ENCODE measurements around the gene FOXO6. TPM values are rescaled to one million over a fixed set of nuclear protein-coding genes. Genes with fewer than 3 reads are reported as not detected.

FOXO6 gene
- total RNA-seq, 4 donors from 2014 or later: 0.14 to 4.1 TPM; not detected in 2

DNA sequence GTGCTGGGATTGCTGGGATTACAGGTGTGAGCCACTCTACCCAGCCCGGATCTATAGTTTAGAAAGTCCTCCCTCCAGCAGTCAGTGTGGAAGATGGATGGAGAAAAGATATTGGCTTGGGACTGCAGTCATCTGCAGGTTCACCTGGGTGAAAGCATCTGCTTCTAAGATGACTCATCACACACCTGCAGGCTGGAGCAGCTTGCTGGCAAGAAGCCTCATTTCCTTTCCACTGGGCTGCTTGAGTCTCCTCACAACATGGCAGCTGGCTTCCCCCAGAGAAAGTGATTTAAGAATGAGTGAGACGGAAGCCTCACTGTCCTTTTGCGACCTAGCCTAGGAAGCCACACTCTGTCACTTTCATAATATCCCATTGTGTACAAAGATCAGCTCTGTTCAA is 50.0 kb downstream of the FOXO6 start:
- H3K27ac ChIP-seq: no peak overlapping the region
- whole genome bisulfite sequencing, 2 donors (ENCODE audit: low coverage in 1 of 2): 80 to 83% methylated on average over 1 to 3 of the region's 3 CpGs
- no peak overlapping the region for H3K4me3 ChIP-seq
- no peaks in the 10 kb centered on the region for H3K36me3 ChIP-seq
- H3K9me3 ChIP-seq: no peaks in the 10 kb centered on the region
- H3K27me3 ChIP-seq: peaks cover 31% of the 10 kb centered on the region
- no peaks in the 10 kb centered on the region for H3K4me1 ChIP-seq
- TF ChIP-seq, protein P1, sequence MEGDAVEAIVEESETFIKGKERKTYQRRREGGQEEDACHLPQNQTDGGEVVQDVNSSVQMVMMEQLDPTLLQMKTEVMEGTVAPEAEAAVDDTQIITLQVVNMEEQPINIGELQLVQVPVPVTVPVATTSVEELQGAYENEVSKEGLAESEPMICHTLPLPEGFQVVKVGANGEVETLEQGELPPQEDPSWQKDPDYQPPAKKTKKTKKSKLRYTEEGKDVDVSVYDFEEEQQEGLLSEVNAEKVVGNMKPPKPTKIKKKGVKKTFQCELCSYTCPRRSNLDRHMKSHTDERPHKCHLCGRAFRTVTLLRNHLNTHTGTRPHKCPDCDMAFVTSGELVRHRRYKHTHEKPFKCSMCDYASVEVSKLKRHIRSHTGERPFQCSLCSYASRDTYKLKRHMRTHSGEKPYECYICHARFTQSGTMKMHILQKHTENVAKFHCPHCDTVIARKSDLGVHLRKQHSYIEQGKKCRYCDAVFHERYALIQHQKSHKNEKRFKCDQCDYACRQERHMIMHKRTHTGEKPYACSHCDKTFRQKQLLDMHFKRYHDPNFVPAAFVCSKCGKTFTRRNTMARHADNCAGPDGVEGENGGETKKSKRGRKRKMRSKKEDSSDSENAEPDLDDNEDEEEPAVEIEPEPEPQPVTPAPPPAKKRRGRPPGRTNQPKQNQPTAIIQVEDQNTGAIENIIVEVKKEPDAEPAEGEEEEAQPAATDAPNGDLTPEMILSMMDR (IDR thresholded peaks at IDR 0.05): no peak
- no peak for TF ChIP-seq EP300 (IDR thresholded peaks at IDR 0.05; ENCODE audit: low read depth)
- intact Hi-C loops (cut with DNase I; ENCODE audit: low total_unique reads): no loop called here
- in situ Hi-C loops (cut with MboI; ENCODE audit: low pct_ligation_motif_present in 1 of 4, low pct_unique_long_range_greater_than_20kb in 1 of 4, low sequenced_read_pairs in 3 of 4): loop anchor here (10.0 kb wide), 3 partner anchors 86 to 146 kb away; no protein-coding TSS in a partner anchor
- no peak for DNase-seq

DNA sequence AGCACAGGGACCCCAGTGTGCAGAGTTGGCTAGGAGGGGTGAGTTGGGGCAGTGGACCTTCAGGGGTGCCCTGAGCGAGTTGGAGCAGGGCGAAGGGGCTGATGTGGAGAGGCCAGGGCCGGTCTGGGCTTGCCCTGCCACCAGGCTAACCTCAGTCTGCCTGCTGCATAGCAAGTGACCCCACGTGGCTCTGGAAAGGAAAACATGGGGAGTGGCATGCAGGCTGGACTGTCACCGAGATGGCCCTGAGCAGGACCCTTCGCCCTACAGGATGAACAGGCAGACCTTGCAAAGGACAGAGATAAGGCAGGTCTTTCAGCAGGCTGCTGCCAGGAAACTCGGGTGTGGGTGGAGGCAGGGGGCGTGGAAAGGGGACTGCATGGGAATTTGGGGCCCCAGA is 51.5 kb downstream of the FOXO6 start:
- H3K9me3 ChIP-seq: no peaks in the 10 kb centered on the region
- 40 to 56% methylated on average over 3 to 7 of the region's 8 CpGs for WGBS, 2 donors (ENCODE audit: low coverage in 1 of 2)
- peaks cover 31% of the 10 kb centered on the region for H3K27me3 ChIP-seq
- no peak for DNase-seq
- in situ Hi-C loops (cut with MboI; ENCODE audit: low pct_ligation_motif_present in 1 of 4, low pct_unique_long_range_greater_than_20kb in 1 of 4, low sequenced_read_pairs in 3 of 4) (loop anchor here (10.0 kb wide), 3 partner anchors 88 to 148 kb away; no protein-coding TSS in a partner anchor), intact Hi-C loops (cut with DNase I; ENCODE audit: low total_unique reads) (no loop called here)
- no peak overlapping the region for H3K4me3 ChIP-seq
- H3K36me3 ChIP-seq: no peaks in the 10 kb centered on the region
- peaks cover 0 to 5% (median 0%) of the 10 kb centered on the region in 4 donors for H3K4me1 ChIP-seq
- no peak overlapping the region for H3K27ac ChIP-seq
- TF ChIP-seq POLR2AphosphoS5 (IDR thresholded peaks at IDR 0.05): no peak
- TF ChIP-seq POLR2A (IDR thresholded peaks at IDR 0.05): no peak
- no peak for TF ChIP-seq EP300 (IDR thresholded peaks at IDR 0.05; ENCODE audit: low read depth)
- TF ChIP-seq, protein P1 (IDR thresholded peaks at IDR 0.05): no peak

DNA sequence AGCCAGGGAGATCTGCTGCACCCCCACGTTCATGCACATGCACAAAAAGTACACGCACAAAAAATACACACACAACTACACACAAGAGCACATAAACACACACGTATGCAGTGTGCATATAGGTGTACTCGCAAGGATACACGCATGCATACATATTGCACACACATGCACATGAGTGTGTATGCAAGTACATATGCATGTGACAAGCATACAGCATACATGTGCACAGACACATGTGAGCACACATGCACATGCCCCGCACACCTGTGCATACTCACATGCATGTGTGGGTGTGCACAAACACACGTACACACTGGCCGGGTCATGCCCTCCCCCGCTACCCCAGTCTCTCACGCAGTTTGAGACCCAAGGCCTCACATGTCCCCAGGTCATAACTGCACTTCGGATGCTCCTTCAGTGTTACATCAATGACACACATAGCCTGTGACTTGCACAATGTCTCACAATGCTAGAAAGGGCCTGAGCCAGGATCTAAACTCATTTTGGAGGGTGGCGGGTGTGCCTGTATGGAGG is 52.6 kb downstream of the FOXO6 start:
- H3K4me3 ChIP-seq: no peak overlapping the region
- no peak for TF ChIP-seq EP300 (IDR thresholded peaks at IDR 0.05; ENCODE audit: low read depth)
- TF ChIP-seq, protein P1 (IDR thresholded peaks at IDR 0.05): no peak
- TF ChIP-seq POLR2AphosphoS5 (IDR thresholded peaks at IDR 0.05): no peak
- TF ChIP-seq POLR2A (IDR thresholded peaks at IDR 0.05): no peak

GRCh38 chr1:41414296-41414695 is 53.1 kb downstream of the FOXO6 start:
- TF ChIP-seq EP300 (IDR thresholded peaks at IDR 0.05; ENCODE audit: low read depth) (no peak), POLR2A (IDR thresholded peaks at IDR 0.05) (no peak), POLR2AphosphoS5 (IDR thresholded peaks at IDR 0.05) (no peak)
- TF ChIP-seq, protein P1 (IDR thresholded peaks at IDR 0.05): no peak
- H3K4me1 ChIP-seq: peaks cover 0 to 21% (median 6%) of the 10 kb centered on the region in 4 donors

More for the DNA sequence above, 52.6 kb downstream of the FOXO6 start:
- H3K9me3 ChIP-seq: no peaks in the 10 kb centered on the region
- DNase-seq: no peak
- H3K4me1 ChIP-seq: peaks cover 0 to 16% (median 6%) of the 10 kb centered on the region in 4 donors
- no peaks in the 10 kb centered on the region for H3K36me3 ChIP-seq
- WGBS, 2 donors (ENCODE audit: low coverage in 1 of 2): 91% methylated on average over 12 of the region's 12 CpGs; no CpG with 5 or more reads in 1 of the 2 donors
- intact Hi-C loops (cut with DNase I; ENCODE audit: low total_unique reads): loop anchor here (2.0 kb wide), 1 partner anchor 145 kb away; no protein-coding TSS in a partner anchor
- H3K27ac ChIP-seq: no peak overlapping the region
- in situ Hi-C loops (cut with MboI; ENCODE audit: low pct_ligation_motif_present in 1 of 4, low pct_unique_long_range_greater_than_20kb in 1 of 4, low sequenced_read_pairs in 3 of 4): loop anchor here (10.0 kb wide), 3 partner anchors 89 to 149 kb away; no protein-coding TSS in a partner anchor
- H3K27me3 ChIP-seq: peaks cover 21% of the 10 kb centered on the region

More at GRCh38 chr1:41414296-41414695, 53.1 kb downstream of the FOXO6 start:
- 74% methylated on average over 3 of the region's 3 CpGs; no CpG with 5 or more reads in 1 of the 2 donors for WGBS, 2 donors (ENCODE audit: low coverage in 1 of 2)
- intact Hi-C loops (cut with DNase I; ENCODE audit: low total_unique reads) (loop anchor here (2.0 kb wide), 1 partner anchor 145 kb away; no protein-coding TSS in a partner anchor), in situ Hi-C loops (cut with MboI; ENCODE audit: low pct_ligation_motif_present in 1 of 4, low pct_unique_long_range_greater_than_20kb in 1 of 4, low sequenced_read_pairs in 3 of 4) (loop anchor here (10.0 kb wide), 3 partner anchors 89 to 149 kb away; no protein-coding TSS in a partner anchor)
- H3K9me3 ChIP-seq: no peaks in the 10 kb centered on the region
- H3K27me3 ChIP-seq: peaks cover 16% of the 10 kb centered on the region
- no peaks in the 10 kb centered on the region for H3K36me3 ChIP-seq
- no peak overlapping the region for H3K27ac ChIP-seq
- no peak for DNase-seq
- H3K4me3 ChIP-seq: no peak overlapping the region

Measured in transverse colon (tissue), 4 donors.